HAP-1 (cell line): ENCODE results near the gene STYXL1.
A peak's percentile ranks its signal among the peaks of the same experiment; 100 is the strongest.
"Not testable (repeated sequence)": the region's sequence is repeated elsewhere in the genome, so short reads cannot be mapped to it uniquely, and the experiment has no call there.

Experiments used
- DNase-seq, 2 experiments: peaks; one replicate each; pipeline ENCODE4 v3.0.0-alpha.2; 2016 to 2020; ENCODE audit warnings: low spot score in 2 of 2
- H3K27me3 ChIP-seq: fragments of 250-450 bp; sonication (Bioruptor Pico); 2 replicates; pipeline ENCODE4 v1.5.1; 2020; ENCODE audit warnings: low read depth, mild to moderate bottlenecking, moderate library complexity
- H3K36me3 ChIP-seq: fragments of 250-450 bp; sonication (Bioruptor Pico); replicated peaks from 2 replicates; pipeline ENCODE4 v1.5.1; 2020; ENCODE audit warnings: mild to moderate bottlenecking
- H3K4me1 ChIP-seq: fragments of 250-450 bp; sonication (Bioruptor Pico); 2 replicates; pipeline ENCODE4 v1.5.1; 2020; ENCODE audit warnings: mild to moderate bottlenecking
- H3K4me3 ChIP-seq: fragments of 250-450 bp; sonication (Bioruptor Pico); 2 replicates; pipeline ENCODE4 v1.5.1; 2020; ENCODE audit warnings: mild to moderate bottlenecking, moderate library complexity
- H3K9me3 ChIP-seq: fragments of 250-450 bp; sonication (Bioruptor Pico); 2 replicates; pipeline ENCODE4 v1.5.1; 2020; ENCODE audit warnings: mild to moderate bottlenecking, moderate library complexity
- in situ Hi-C: fragments of 300-500 bp; cut with MboI; formaldehyde crosslinking; loops from 3 replicates; pipeline ENCODE4 v1.14.3; 2020; ENCODE audit warnings: low sequenced_read_pairs, inconsistent platforms, mixed read lengths

The STYXL1 gene

GRCh38 chr7:76047811-76048667 lies at the start of gene STYXL1, which contains the start of gene MDH2:
Gene STYXL1, minus strand, starts transcription at chr7:76048000. Its CDS starts 17,477 bp downstream, at chr7:76030523.
Gene MDH2, plus strand, starts transcription at chr7:76048106. Its CDS starts 55 bp downstream, at chr7:76048161.
- Histone ChIP-seq H3K9me3 (no peaks in the 10 kb centered on the region), H3K27me3 (no peaks in the 10 kb centered on the region), H3K4me1 (peaks cover 23% of the 10 kb centered on the region), H3K4me3 (peak within 1 kb of the TSS; percentile 70), H3K36me3 (peaks cover 31% of the 10 kb centered on the region)
- peak; percentile 90 to 96 for DNase-seq
- in situ Hi-C loops, result no loop called here

- in situ Hi-C loops, result no loop called here
- H3K4me1 ChIP-seq, result no peaks in the 10 kb centered on the region
- H3K4me3 ChIP-seq, result no peak overlapping the region
- peaks cover 20% of the 10 kb centered on the region for H3K27me3 ChIP-seq
- DNase-seq, result no peak
- H3K36me3 ChIP-seq, result no peaks in the 10 kb centered on the region
- H3K9me3 ChIP-seq, result no peaks in the 10 kb centered on the region
These were observed 48.1 kb upstream of the STYXL1 start for GRCh38 chr7:76095908-76096307.

- DNase-seq, H3K36me3 ChIP-seq, in situ Hi-C loops, H3K4me1 ChIP-seq, H3K4me3 ChIP-seq, H3K9me3 ChIP-seq: not testable (repeated sequence)
- peaks cover 20% of the 10 kb centered on the region for H3K27me3 ChIP-seq
These were observed 46.5 kb upstream of the STYXL1 start for GRCh38 chr7:76094326-76094725.

- DNase-seq, H3K36me3 ChIP-seq, H3K4me1 ChIP-seq, in situ Hi-C loops, H3K4me3 ChIP-seq, H3K9me3 ChIP-seq: not testable (repeated sequence)
- H3K27me3 ChIP-seq, result peaks cover 20% of the 10 kb centered on the region
These were observed 45.7 kb upstream of the STYXL1 start for GRCh38 chr7:76093531-76093930.

GRCh38 chr7:76091506-76091905 lies 43.7 kb upstream of the STYXL1 start:
- DNase-seq, result no peak
- in situ Hi-C loops, result no loop called here
- H3K4me3 ChIP-seq, result no peak overlapping the region
- H3K4me1 ChIP-seq, result no peaks in the 10 kb centered on the region
- H3K36me3 ChIP-seq, result no peaks in the 10 kb centered on the region
- H3K9me3 ChIP-seq, result no peaks in the 10 kb centered on the region
- no peaks in the 10 kb centered on the region; the same call in 1 of the 2 replicates for H3K27me3 ChIP-seq

GRCh38 chr7:76089865-76090475 lies 42.2 kb upstream of the STYXL1 start:
- in situ Hi-C loops, result no loop called here
- no peaks in the 10 kb centered on the region for H3K4me1 ChIP-seq
- no peak overlapping the region for H3K4me3 ChIP-seq
- H3K9me3 ChIP-seq, result no peaks in the 10 kb centered on the region
- H3K36me3 ChIP-seq, result no peaks in the 10 kb centered on the region
- no peaks in the 10 kb centered on the region for H3K27me3 ChIP-seq
- DNase-seq, result no peak

GRCh38 chr7:76087362-76087791 lies 39.6 kb upstream of the STYXL1 start:
- H3K36me3 ChIP-seq, H3K9me3 ChIP-seq, DNase-seq, in situ Hi-C loops, H3K4me3 ChIP-seq, H3K27me3 ChIP-seq, H3K4me1 ChIP-seq: not testable (repeated sequence)

- Histone ChIP-seq H3K4me3 (no peak overlapping the region), H3K9me3 (no peaks in the 10 kb centered on the region), H3K36me3 (no peaks in the 10 kb centered on the region), H3K4me1 (peaks cover 3% of the 10 kb centered on the region), H3K27me3 (no peaks in the 10 kb centered on the region)
- no peak for DNase-seq
- in situ Hi-C loops, result no loop called here
These were observed 38.3 kb upstream of the STYXL1 start for GRCh38 chr7:76086070-76086469.

- H3K27me3 ChIP-seq, H3K4me1 ChIP-seq, H3K36me3 ChIP-seq, DNase-seq, H3K4me3 ChIP-seq, H3K9me3 ChIP-seq, in situ Hi-C loops: not testable (repeated sequence)
These were observed 36.3 kb upstream of the STYXL1 start for GRCh38 chr7:76084115-76084514.

- DNase-seq, result no peak
- Histone ChIP-seq H3K27me3 (no peaks in the 10 kb centered on the region), H3K9me3 (no peaks in the 10 kb centered on the region), H3K36me3 (no peaks in the 10 kb centered on the region), H3K4me3 (no peak overlapping the region), H3K4me1 (peaks cover 3% of the 10 kb centered on the region)
- in situ Hi-C loops, result no loop called here
These were observed 32.4 kb upstream of the STYXL1 start for GRCh38 chr7:76080204-76080603.

- in situ Hi-C loops, result no loop called here
- DNase-seq, result no peak
- Histone ChIP-seq H3K4me3 (no peak overlapping the region), H3K27me3 (no peaks in the 10 kb centered on the region), H3K4me1 (no peaks in the 10 kb centered on the region), H3K9me3 (no peaks in the 10 kb centered on the region), H3K36me3 (no peaks in the 10 kb centered on the region)
These were observed 29.6 kb upstream of the STYXL1 start for GRCh38 chr7:76077435-76077834.

- no peaks in the 10 kb centered on the region for H3K27me3 ChIP-seq
- no peak overlapping the region for H3K4me3 ChIP-seq
- in situ Hi-C loops, result no loop called here
- H3K36me3 ChIP-seq, result no peaks in the 10 kb centered on the region
- DNase-seq, result no peak
- no peaks in the 10 kb centered on the region for H3K9me3 ChIP-seq
- no peaks in the 10 kb centered on the region for H3K4me1 ChIP-seq
These were observed 29.2 kb upstream of the STYXL1 start for GRCh38 chr7:76076995-76077394.

GRCh38 chr7:76074972-76075370 lies 27.2 kb upstream of the STYXL1 start:
- Histone ChIP-seq H3K36me3 (no peaks in the 10 kb centered on the region), H3K4me1 (no peaks in the 10 kb centered on the region; the same call in 1 of the 2 replicates), H3K9me3 (no peaks in the 10 kb centered on the region), H3K4me3 (no peak overlapping the region), H3K27me3 (no peaks in the 10 kb centered on the region)
- DNase-seq, result no peak
- in situ Hi-C loops, result no loop called here

GRCh38 chr7:76074306-76074971 lies 26.6 kb upstream of the STYXL1 start:
- Histone ChIP-seq H3K4me3 (no peak overlapping the region), H3K36me3 (no peaks in the 10 kb centered on the region), H3K27me3 (no peaks in the 10 kb centered on the region), H3K9me3 (no peaks in the 10 kb centered on the region), H3K4me1 (no peaks in the 10 kb centered on the region; the same call in 1 of the 2 replicates)
- in situ Hi-C loops, result no loop called here
- no peak for DNase-seq
